NCI-H82 treated with DMSO at 0.1 percent for 48 hours (cell line): Measurements from ENCODE around the gene SAMD4A.

Experiments
- DNase-seq: peaks from one replicate; lab custom pipeline; 2025; ENCODE audit not compliant: unreplicated experiment; lab: John Stamatoyannopoulos, UW

The SAMD4A gene

DNA sequence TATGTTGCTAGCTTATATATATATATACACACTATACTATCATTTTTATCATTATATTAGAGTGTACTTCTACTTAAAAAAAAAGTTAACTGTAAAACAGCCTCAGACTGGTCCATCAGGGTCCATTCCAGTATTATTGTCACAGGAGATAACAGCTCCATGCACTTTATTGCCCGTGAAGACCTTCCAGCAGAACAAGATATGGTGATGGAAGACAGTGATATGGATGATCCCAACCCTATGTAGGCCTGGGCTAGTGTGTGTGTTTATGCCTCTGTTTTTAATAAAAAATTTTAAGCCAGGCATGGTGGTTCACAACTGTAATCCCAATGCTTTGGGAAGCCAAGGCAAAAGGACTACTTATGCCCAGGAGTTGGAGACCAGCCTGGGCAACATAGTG, 249.5 kb downstream of the SAMD4A start:
- DNase-seq: no peak

DNA sequence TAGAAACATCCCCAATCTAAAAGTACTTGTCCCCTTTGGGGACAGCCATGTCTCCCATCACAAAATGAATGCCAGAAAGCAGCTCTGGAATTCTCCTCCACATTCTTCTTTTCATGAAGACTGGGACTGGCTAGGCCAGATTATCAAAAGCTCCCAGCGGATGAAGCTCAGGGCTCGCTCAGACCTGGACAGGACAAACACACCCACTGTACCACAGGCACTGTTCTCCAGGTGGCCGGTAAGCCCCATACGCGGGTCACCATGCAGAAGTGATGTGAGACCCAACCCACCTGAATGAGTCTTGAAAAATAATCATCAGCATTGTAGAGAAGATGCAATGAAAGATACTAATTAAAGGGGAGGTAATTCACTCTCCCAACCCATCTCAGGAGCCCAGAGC, 250.6 kb downstream of the SAMD4A start:
- no peak for DNase-seq

DNA sequence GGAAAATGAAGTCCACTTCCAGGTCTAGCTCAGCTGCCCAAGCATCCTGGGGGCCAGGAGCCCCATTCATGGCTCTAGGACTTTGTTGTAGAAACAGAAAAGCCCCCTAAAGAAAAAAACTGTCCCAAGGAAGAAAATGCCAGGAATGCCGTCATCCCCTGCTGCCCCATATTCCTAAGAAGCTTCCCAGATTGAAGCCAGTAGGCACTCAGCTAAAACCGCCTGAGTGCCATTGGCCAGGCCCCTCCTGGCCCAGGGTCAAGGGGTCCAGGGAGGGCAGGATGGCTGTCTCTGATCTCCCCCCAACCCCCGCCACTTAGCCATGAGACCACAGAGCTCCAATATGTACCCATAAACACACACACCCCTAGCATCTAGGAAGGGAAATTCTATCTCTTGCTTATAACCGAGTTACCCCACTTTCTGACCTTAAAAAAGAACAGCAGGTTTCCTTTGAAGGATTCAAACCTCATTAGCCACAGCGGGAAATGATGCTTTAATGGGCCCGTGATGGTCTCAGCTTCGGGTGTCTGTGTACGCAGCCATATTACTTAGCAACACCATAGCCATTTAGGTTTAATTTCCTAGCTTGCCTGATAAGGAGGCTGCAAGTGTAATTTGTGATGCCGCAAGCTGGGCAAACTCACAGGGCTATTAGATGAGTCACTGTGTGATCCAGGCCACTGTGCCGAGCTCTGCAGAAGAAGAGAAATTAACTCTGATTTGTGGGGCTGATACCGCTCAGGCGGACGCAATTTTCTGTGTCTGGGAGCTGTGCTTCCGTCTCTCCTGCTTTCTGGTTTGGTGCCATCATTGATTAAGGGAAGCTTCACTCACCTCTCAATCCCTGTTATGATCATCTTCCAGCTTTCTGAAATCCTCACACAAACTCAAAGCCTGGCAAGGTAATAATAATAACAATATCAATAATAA, 251.5 kb downstream of the SAMD4A start:
- no peak for DNase-seq

DNA sequence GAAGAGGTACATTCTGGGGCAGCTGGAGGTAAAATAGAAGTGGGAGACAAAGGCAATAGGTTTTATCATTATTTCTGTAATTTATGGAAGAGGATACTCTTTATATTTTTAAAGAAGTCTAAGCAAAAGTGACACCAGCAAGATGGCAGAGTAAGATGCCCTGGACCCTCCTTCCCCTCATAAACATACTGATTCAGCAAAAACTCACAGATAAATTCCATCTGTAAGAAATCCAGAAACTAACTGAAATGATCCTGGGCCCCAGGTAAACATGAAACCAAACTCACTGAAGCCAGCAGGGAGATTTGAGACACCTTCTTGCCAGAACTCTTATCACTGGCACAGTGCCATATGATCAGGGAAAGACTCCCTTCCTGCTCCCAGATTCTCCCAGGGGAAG, 255.8 kb downstream of the SAMD4A start:
- no peak for DNase-seq

DNA sequence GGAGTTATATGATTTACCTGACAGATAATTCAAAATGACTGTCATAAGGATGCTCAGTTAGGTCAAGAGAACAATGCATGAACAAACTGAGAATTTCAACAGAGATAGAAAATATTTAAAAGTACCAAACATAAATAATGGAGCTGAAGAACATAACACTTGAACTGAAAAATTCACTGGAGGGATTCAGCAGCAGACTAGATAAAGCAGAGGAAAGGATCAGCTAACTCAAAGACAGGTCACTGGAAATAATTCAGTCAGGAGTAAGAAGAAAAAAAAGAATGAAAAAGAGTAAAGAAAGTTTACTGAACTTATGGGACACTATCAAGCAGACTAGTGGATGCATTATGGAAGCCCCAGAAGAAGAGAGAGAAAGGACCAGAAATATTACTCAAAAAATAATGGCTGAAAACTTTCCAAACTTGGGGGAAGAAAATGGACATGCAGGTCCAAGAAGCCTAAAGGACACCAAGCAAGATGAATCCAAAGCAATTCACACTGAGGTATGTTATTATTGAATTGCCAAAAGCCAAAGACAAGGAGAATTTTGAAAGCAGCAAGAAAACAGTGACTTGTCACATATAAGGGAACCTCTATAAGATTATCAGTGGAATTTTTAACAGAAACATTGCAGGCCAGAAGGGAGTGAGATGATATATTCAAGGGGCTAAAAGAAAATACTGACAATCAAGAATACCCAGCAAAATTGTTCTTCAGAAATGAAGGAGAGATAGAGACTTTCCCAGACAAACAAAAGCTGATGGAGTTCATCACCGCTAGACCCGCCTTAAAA, 257.0 kb downstream of the SAMD4A start:
- no peak for DNase-seq

DNA sequence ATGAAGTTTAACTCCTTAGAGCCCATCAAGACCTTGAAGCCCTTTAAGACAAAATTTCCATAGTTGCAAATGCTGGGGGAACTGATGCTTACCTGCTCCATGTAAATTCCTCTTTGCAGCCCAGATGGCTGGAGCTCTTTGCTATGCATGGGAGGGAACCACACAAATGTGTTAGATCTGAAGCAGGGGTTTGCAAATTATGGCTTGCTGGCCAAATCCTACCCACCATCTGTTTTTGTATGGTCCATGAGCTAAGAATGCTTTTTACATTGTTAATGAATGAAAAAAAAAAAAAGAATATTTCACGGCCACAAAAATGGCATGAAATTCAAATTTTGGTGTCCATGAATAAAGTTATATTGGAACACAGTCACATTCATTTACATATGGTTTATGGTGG, 261.1 kb downstream of the SAMD4A start:
- no peak for DNase-seq

DNA sequence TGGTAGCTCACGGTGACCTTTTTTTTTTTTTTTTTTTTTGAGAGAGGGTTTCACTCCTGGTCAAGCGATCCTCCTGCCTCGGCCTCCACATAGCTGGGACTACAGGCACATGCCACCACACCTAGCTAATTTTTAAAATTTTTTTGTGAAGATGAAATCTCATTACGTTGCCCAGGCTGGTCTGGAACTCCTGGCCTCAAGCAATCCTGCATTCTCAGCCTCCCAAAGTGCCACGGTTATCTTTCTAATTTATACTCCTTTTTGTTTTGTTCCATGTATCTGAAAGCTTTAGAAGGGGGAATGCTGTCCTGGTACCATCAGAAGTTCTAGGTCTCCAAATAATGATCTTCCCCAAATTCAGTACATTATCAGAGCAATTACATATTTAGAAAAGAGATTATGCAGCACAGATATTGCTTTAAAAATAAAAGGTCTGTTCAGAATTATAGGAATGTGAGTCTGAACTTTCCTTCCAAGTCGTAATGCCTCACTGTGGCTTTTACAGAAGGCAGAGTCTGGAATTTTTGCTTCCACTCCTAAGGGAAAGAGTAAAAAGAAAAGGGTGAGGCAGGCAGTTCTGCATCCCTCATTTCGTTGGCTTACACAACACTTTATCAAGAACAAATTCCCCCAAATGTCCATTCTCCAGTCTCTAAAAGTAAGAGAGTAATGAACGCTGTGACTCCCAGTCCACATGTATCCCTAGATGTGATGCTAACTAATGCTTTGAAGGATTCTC, 262.7 kb downstream of the SAMD4A start:
- no peak for DNase-seq

DNA sequence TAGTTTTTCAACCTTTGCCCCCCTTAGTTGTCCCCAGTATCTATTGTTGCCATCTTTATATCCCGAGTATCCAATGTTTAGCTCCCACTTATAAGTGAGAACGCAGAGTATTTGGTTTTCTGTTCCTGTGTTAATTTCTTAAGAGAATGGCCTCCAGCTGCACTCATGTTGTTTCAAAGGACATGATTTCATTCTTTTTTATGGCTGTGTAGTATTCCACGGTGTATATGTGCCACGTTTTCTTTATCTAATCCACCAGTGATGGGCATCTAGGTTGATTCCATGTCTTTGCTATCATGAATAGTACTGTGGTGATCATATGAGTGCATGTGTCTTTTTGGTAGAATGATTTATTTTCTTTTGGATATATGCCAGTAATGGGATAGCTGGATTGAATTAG, 263.7 kb downstream of the SAMD4A start:
- DNase-seq: no peak

DNA sequence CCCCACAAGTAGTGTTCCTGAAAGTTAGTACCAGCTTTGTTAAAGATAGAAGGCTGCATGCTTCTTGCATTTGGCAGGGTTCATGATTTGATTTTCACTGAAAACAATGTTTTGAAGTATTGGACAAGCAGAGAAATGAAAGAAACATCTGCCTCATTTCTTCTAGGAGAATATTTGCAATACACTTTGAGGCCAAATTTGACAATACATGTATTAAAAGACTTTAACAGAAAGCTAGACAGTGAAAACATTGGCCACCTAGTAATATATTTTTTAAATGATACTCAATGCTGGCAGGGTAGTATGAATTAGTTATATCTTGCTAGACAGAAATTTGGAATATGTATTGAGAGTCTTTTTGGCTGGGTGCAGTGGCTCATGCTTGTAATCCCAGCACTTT, 267.2 kb downstream of the SAMD4A start:
- DNase-seq: no peak

DNA sequence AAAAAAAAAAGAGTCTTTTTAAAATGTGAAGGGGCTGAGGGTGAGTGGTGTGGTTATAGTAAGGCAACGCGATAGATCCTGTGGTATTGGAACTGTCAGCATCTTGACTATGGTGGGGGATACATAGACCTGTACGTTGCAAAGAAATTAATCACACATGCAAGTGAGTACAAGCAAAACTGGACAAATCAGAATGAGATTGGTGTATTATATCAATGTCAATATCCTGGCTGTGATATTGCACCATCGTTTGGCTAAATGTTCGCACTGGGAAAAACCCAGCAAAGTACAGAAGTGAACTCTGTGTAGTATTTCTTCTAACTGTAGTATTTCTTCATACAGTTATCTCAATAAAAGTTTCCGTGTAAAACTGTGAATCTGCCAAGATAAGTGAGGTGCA, 267.8 kb downstream of the SAMD4A start:
- no peak for DNase-seq

DNA sequence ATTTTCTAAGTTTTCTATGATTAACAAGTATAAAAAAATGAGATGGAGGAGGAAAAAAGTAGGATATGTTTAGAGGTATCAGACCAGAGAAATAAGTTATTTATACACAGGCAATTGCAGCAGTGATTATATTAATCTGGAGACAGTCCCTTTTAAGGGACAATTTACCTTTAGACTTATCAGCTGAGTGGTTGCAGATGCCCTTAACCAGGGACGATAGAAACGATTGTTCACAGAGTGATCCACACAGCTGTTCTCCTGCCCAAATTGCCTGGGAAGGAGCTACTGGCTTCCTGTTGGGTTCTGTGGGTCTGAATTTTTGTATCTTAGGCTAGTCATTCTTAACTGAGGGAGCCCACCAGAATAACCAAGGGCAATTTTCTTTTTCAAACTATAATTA, 269.3 kb downstream of the SAMD4A start:
- DNase-seq: no peak

DNA sequence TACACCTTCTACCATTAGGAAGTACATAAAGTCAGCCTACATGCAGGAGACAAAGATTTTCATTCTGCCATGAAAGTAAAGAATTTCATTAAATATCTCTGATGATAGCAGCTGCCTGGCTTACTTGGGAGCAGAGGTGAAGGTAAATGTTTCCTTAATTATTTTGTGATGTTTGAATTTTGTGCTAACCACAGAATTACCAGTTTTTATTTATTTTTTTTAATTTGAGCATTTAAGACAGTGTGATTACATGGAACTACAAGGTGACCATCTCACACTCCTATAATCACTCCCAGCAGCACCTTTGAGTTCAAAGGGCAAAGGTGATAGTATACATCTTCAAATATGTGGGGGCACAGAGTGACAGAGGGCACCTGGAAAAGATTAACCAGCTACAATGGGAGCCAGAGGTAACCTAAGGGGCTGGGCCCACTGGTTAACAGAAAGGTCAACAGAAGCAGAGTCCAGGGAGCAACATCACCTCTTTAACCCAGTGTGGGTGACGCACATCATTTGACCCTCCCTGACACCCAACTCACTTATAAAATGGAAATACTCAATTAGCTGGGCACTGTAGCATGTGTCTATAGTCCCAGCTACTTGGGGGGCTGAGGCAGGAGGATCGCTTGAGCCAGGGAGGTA, 270.7 kb downstream of the SAMD4A start:
- DNase-seq: no peak

DNA sequence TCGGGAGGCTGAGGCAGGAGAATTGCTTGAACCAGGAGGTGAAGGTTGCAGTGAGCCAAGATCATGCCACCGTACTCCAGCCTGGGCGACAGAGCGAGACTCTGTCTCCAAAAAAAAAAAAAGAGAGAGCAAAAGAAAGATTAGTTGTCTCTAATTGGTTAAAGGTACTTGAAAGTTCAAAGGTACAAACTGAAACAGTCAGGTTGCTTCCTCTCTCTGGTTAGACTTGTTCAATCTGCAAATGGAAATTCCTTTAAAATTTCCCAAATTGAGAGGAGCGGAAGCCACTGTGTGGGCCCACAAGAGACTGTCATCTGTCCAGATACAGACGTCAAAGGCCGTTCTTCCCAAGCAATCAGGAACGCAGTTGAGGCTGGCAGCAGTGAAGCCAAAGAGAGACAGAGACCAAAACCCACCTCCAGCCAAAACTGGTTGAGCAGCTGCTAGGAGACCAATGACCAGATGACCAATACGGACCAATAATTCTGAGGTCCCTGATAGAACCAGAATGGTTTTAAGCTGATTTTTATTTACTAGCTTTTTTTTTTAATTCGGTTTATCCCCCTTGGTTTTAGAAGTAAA, 272.1 kb downstream of the SAMD4A start:
- no peak for DNase-seq

DNA sequence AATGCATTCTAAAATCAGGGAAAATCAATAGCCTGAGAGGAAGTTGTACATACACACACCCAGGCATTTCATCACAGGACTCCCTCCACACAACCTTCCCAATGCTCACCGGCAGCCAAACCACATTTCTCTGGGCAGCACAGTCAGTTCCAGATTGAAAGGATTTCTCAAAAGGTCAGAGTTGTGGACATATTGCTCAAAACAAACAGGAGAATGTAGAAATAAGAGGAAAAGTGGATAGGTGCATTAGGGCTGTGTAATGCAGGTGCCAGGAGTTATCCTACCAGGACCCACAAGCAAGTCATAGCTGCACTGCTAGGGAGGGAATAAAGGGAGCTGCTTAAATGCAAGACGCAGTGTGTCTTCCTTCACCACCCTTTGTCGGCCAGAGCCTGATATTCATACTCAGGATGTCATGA, 272.8 kb downstream of the SAMD4A start:
- DNase-seq: no peak

DNA sequence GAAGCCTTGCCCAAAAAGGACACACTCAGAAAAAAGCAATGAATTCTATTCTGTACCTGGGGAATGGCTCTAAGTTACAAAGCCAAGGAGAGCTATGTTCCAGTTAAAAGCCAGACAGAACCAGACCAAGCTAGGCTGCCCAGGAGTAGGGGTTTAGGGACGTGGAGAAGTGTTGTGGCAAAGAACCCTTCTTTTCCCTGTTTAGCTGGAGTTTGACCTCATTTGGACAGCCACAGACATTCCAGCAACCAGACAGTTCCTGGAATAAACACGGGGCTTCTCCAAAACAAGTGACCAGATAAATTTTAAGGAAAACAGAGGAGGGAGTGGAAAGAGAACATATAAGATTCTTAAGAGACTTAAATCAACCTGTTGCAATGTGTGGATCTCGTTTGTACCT, 273.4 kb downstream of the SAMD4A start:
- no peak for DNase-seq

DNA sequence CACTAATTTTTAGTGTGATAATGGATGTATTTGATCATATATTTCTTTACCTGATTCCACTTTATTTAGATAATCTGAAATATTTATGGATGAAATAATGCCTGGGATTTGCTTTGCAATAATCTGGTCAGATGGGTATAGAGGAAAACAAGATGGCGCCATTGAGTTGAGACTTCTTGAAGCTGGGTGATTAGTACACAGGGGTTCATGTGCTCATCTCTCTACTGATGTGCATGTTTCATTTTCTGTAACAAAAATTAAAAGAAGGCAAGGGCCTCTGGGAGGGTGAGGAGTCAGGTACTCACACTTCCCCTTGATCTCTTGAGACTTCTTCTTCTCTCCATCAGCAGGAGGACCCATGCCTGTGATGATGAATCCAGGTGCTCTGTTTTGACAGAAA, 273.9 kb downstream of the SAMD4A start:
- DNase-seq: no peak
